ENCODE results near the gene TUNAR.

TUNAR gene

GRCh38 chr14:95869776-95870175 is 6.9 kb upstream of the TUNAR start:
- in situ Hi-C loops (cut with MboI; ENCODE audit: low pct_unique_long_range_greater_than_20kb, low sequenced_read_pairs) = no loop called here
- DNase-seq = no peak

- in situ Hi-C loops (cut with MboI; ENCODE audit: low pct_unique_long_range_greater_than_20kb, low sequenced_read_pairs) = no loop called here
Measured at GRCh38 chr14:95870772-95871171, 5.9 kb upstream of the TUNAR start.

GRCh38 chr14:95871531-95871930 is 5.1 kb upstream of the TUNAR start:
- no peak for DNase-seq
- in situ Hi-C loops (cut with MboI; ENCODE audit: low pct_unique_long_range_greater_than_20kb, low sequenced_read_pairs) = no loop called here

More at GRCh38 chr14:95870772-95871171, 5.9 kb upstream of the TUNAR start:
- DNase-seq = no peak

- in situ Hi-C loops (cut with MboI; ENCODE audit: low pct_unique_long_range_greater_than_20kb, low sequenced_read_pairs) = no loop called here
- no peak for DNase-seq
Measured at GRCh38 chr14:95872777-95873176, 3.9 kb upstream of the TUNAR start.

GRCh38 chr14:95875831-95876760 is 536 bp upstream of the TUNAR start:
- DNase-seq = peak; percentile 6
- in situ Hi-C loops (cut with MboI; ENCODE audit: low pct_unique_long_range_greater_than_20kb, low sequenced_read_pairs) = no loop called here

GRCh38 chr14:95877633-95878032 is 1.0 kb downstream of the TUNAR start:
- DNase-seq = no peak
- in situ Hi-C loops (cut with MboI; ENCODE audit: low pct_unique_long_range_greater_than_20kb, low sequenced_read_pairs) = no loop called here

GRCh38 chr14:95884377-95884776 is 7.7 kb downstream of the TUNAR start:
- DNase-seq = no peak
- in situ Hi-C loops (cut with MboI; ENCODE audit: low pct_unique_long_range_greater_than_20kb, low sequenced_read_pairs) = no loop called here

- in situ Hi-C loops (cut with MboI; ENCODE audit: low pct_unique_long_range_greater_than_20kb, low sequenced_read_pairs) = no loop called here
- no peak for DNase-seq
Measured at GRCh38 chr14:95885278-95885677, 8.6 kb downstream of the TUNAR start.

GRCh38 chr14:95885866-95886265 is 9.2 kb downstream of the TUNAR start:
- DNase-seq = no peak

GRCh38 chr14:95886366-95887056 is 9.9 kb downstream of the TUNAR start:
- in situ Hi-C loops (cut with MboI; ENCODE audit: low pct_unique_long_range_greater_than_20kb, low sequenced_read_pairs) = no loop called here
- DNase-seq = no peak

More at GRCh38 chr14:95885866-95886265, 9.2 kb downstream of the TUNAR start:
- in situ Hi-C loops (cut with MboI; ENCODE audit: low pct_unique_long_range_greater_than_20kb, low sequenced_read_pairs) = no loop called here

GRCh38 chr14:95887351-95887750 is 10.7 kb downstream of the TUNAR start:
- no peak for DNase-seq
- in situ Hi-C loops (cut with MboI; ENCODE audit: low pct_unique_long_range_greater_than_20kb, low sequenced_read_pairs) = no loop called here

- DNase-seq = no peak
- in situ Hi-C loops (cut with MboI; ENCODE audit: low pct_unique_long_range_greater_than_20kb, low sequenced_read_pairs) = no loop called here
Measured at GRCh38 chr14:95889236-95889979, 12.8 kb downstream of the TUNAR start.

- DNase-seq = no peak
- in situ Hi-C loops (cut with MboI; ENCODE audit: low pct_unique_long_range_greater_than_20kb, low sequenced_read_pairs) = no loop called here
Measured at GRCh38 chr14:95891742-95892141, 15.1 kb downstream of the TUNAR start.

- DNase-seq = no peak
- in situ Hi-C loops (cut with MboI; ENCODE audit: low pct_unique_long_range_greater_than_20kb, low sequenced_read_pairs) = no loop called here
Measured at GRCh38 chr14:95892142-95892541, 15.5 kb downstream of the TUNAR start.

GRCh38 chr14:95895720-95896119 is 19.1 kb downstream of the TUNAR start:
- in situ Hi-C loops (cut with MboI; ENCODE audit: low pct_unique_long_range_greater_than_20kb, low sequenced_read_pairs) = no loop called here
- DNase-seq = no peak

- in situ Hi-C loops (cut with MboI; ENCODE audit: low pct_unique_long_range_greater_than_20kb, low sequenced_read_pairs) = no loop called here
- no peak for DNase-seq
Measured at GRCh38 chr14:95896498-95897135, 20.0 kb downstream of the TUNAR start.

- in situ Hi-C loops (cut with MboI; ENCODE audit: low pct_unique_long_range_greater_than_20kb, low sequenced_read_pairs) = no loop called here
- no peak for DNase-seq
Measured at GRCh38 chr14:95897280-95897679, 20.6 kb downstream of the TUNAR start.

- in situ Hi-C loops (cut with MboI; ENCODE audit: low pct_unique_long_range_greater_than_20kb, low sequenced_read_pairs) = no loop called here
- no peak for DNase-seq
Measured at GRCh38 chr14:95901054-95901453, 24.4 kb downstream of the TUNAR start.

- no peak for DNase-seq
- in situ Hi-C loops (cut with MboI; ENCODE audit: low pct_unique_long_range_greater_than_20kb, low sequenced_read_pairs) = no loop called here
Measured at GRCh38 chr14:95902273-95902826, 25.7 kb downstream of the TUNAR start.
